CD4-positive, alpha-beta T cell (primary cell): ENCODE data around the gene HABP4. TPM values are rescaled to one million over a fixed set of nuclear protein-coding genes. Genes with fewer than 3 reads are reported as not detected.
A peak's percentile ranks its signal among the peaks of the same experiment; 100 is the strongest.

Experiments used
- ATAC-seq: fragments of 200-7000 bp; cut with Tn5 transposase; one replicate; pipeline ENCODE4 v1.10.0; 2022; ENCODE audit warnings: mild to moderate bottlenecking; ENCODE audit not compliant: poor library complexity
- CTCF ChIA-PET: fragments of 350-600 bp; sonication (Branson Sonifier 250); formaldehyde crosslinking; loops from one replicate; lab custom pipeline; 2021; ENCODE audit warnings: antibody characterized with exemption, inconsistent platforms; lab: Charles Lee
- POLR2A ChIA-PET: fragments of 350-600 bp; sonication (Branson Sonifier 250); formaldehyde crosslinking; loops from one replicate; lab custom pipeline; 2021; ENCODE audit warnings: antibody characterized with exemption, inconsistent platforms; lab: Charles Lee
- DNase-seq, 14 experiments: peaks; one replicate each; pipeline ENCODE4 v3.0.0-alpha.2; 2013 to 2020; ENCODE audit warnings: mixed read lengths in 2 of 14
- H3K27ac ChIP-seq, 2 donors: one replicate each; pipeline versions ENCODE4 v1.5.1 to v1.7.0; 2013; ENCODE audit warnings: low read length in 2 of 2, low read depth in 1 of 2, mild to moderate bottlenecking in 1 of 2
- H3K27me3 ChIP-seq, 2 experiments: 1 replicate in 1 of 2; 2 replicates in 1 of 2; pipeline versions ENCODE4 v1.6.1 to v1.7.0; 2013; ENCODE audit warnings: low read length in 2 of 2, control low read depth in 1 of 2, mild to moderate bottlenecking in 1 of 2, moderate library complexity in 1 of 2; ENCODE audit not compliant: insufficient read depth in 2 of 2, control insufficient read depth in 1 of 2
- H3K36me3 ChIP-seq: one replicate; pipeline ENCODE4 v1.6.1; 2013; ENCODE audit warnings: low read length, control low read depth; ENCODE audit not compliant: insufficient read depth
- H3K4me1 ChIP-seq: one replicate; pipeline ENCODE4 v1.6.1; 2013; ENCODE audit warnings: low read length, control low read depth; ENCODE audit not compliant: insufficient read depth
- H3K4me3 ChIP-seq: one replicate; pipeline ENCODE4 v1.5.1; 2013; ENCODE audit warnings: mild to moderate bottlenecking, low read length, moderate library complexity
- H3K9me3 ChIP-seq, 2 experiments: 1 replicate in 1 of 2; 2 replicates in 1 of 2; pipeline versions ENCODE4 v1.6.1 to v1.7.0; 2013; ENCODE audit warnings: low read length in 2 of 2, mild to moderate bottlenecking in 2 of 2, control low read depth in 1 of 2, moderate library complexity in 1 of 2; ENCODE audit not compliant: control insufficient read depth in 1 of 2, insufficient read depth in 1 of 2
- H3K27ac Mint-ChIP-seq: one replicate; pipeline ENCODE4 v1.8.0; 2020; ENCODE audit warnings: mixed read lengths
- H3K27me3 Mint-ChIP-seq: one replicate; pipeline ENCODE4 v1.8.0; 2021; ENCODE audit warnings: mixed read lengths
- H3K36me3 Mint-ChIP-seq: one replicate; pipeline ENCODE4 v1.8.0; 2021; ENCODE audit warnings: low read depth, mixed read lengths
- H3K4me1 Mint-ChIP-seq: one replicate; pipeline ENCODE4 v1.8.0; 2021; ENCODE audit warnings: low read depth, mixed read lengths
- H3K4me3 Mint-ChIP-seq: one replicate; pipeline ENCODE4 v1.8.0; 2020; ENCODE audit warnings: mild to moderate bottlenecking, mixed read lengths
- H3K9me3 Mint-ChIP-seq: one replicate; pipeline ENCODE4 v1.8.0; 2020; ENCODE audit warnings: mixed read lengths
- intact Hi-C, 2 experiments: fragments of 100-400 bp; cut with DNase I in 1 of 2; cut with micrococcal nuclease in 1 of 2; formaldehyde crosslinking; loops; one replicate each; pipeline versions ENCODE4 v1.15.1 to v1.9.0; 2023 to 2025; cut with DNase I, micrococcal nuclease
- total RNA-seq, 174 experiments: library from RNA in 2 of 174; stranded (reverse) in 2 of 174; gene quantifications; one replicate each; pipeline ENCODE4 v1.2.3 and lab custom pipeline; 2021 to 2026
- TF ChIP-seq, protein P1 (sequence below): fragments of 200-600 bp; IDR thresholded peaks from one replicate; pipeline ENCODE4 v1.8.0; 2022; ENCODE audit warnings: antibody characterized with exemption, mild to moderate bottlenecking

The HABP4 gene
- total RNA-seq, 2 experiments from 2014 or later = 29.7 to 31.7 TPM

DNA sequence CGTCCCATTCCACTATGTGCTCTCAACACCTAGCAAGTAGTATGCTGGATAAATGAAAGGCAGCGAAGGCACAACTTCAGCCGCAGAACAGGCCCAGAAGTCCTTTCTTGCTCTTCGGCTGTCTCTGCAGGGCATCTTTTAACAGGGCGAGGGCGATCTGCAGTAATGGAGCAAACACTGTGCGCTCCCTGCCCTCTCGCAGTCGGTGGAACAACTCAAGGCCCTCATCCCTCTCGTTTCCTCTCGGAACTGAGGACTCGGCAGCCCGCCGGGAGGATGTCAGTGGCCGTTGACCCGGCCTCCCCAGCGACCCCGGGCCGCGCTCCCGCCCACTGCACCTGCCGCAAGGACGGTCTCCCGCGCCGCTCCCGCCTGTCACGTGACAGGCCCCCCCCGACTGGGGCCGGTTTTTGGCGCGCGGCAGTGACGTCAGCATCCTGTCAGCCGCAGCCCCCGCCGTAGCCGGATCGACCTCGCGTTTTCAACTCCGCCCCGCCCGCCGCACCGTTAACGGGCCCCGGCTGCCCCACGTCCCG lies 32.9 kb upstream of the HABP4 start:
- no peaks in the 10 kb centered on the region for H3K27me3 Mint-ChIP-seq
- DNase-seq (peak; percentile 85 to 96 (median 89)), ATAC-seq (peak; percentile 33)
- peaks cover 44% of the 10 kb centered on the region for H3K4me1 Mint-ChIP-seq
- Histone ChIP-seq H3K4me3 (peak overlapping the region; percentile 97), H3K27me3 (no peaks in the 10 kb centered on the region), H3K4me1 (peaks cover 45% of the 10 kb centered on the region), H3K9me3 (no peaks in the 10 kb centered on the region), H3K27ac (peak overlapping the region; percentile 93 to 94), H3K36me3 (no peaks in the 10 kb centered on the region)
- TF ChIP-seq, protein P1, sequence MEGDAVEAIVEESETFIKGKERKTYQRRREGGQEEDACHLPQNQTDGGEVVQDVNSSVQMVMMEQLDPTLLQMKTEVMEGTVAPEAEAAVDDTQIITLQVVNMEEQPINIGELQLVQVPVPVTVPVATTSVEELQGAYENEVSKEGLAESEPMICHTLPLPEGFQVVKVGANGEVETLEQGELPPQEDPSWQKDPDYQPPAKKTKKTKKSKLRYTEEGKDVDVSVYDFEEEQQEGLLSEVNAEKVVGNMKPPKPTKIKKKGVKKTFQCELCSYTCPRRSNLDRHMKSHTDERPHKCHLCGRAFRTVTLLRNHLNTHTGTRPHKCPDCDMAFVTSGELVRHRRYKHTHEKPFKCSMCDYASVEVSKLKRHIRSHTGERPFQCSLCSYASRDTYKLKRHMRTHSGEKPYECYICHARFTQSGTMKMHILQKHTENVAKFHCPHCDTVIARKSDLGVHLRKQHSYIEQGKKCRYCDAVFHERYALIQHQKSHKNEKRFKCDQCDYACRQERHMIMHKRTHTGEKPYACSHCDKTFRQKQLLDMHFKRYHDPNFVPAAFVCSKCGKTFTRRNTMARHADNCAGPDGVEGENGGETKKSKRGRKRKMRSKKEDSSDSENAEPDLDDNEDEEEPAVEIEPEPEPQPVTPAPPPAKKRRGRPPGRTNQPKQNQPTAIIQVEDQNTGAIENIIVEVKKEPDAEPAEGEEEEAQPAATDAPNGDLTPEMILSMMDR = no peak
- H3K9me3 Mint-ChIP-seq = no peaks in the 10 kb centered on the region
- POLR2A ChIA-PET = interaction anchor here (0.8 to 3.8 kb wide), 6 partner anchors 18 to 150 kb away, joined by 3 to 66 read pairs (median 13); partner anchors contain the start of genes HABP4 and SLC35D2
- intact Hi-C loops = loop anchor here (1.0 to 10.0 kb wide), 5 partner anchors 32 to 1692 kb away; partner anchors contain the start of genes SLC35D2 (in 2 of the 2), AOPEP (in 1 of the 2) and PRXL2C (in 1 of the 2)
- H3K4me3 Mint-ChIP-seq = peak overlapping the region; percentile 92
- peak overlapping the region; percentile 93 for H3K27ac Mint-ChIP-seq
- CTCF ChIA-PET = interaction anchor here (0.9 to 1.2 kb wide), 3 partner anchors 11 to 33 kb away, joined by 3 to 5 read pairs (median 4); partner anchors contain the start of gene HABP4
- H3K36me3 Mint-ChIP-seq = no peaks in the 10 kb centered on the region

DNA sequence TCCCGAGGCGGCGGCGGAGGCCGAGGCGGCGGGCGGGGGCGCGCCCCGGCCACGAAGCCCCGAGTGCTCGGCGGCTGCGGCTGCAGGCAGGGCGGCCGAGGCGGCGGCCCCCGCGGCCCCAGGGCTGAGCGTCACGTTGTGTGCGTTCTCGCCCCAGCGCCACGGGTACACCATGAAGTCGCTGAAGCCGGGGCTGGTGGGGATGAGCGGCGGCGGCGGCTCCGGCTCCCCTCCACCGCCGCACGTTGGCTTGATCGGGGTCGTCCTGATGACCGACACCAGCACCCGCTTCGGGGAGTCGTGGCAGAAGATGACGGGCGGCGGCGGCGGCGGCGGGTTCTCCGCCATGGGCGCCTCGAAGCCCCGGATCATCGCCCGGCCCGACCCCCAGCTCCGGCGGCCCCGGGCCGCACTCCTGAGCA lies 32.3 kb upstream of the HABP4 start:
- H3K4me3 ChIP-seq = peak overlapping the region; percentile 97
- peak; percentile 6 for ATAC-seq

More for the DNA sequence above, 32.3 kb upstream of the HABP4 start:
- H3K9me3 ChIP-seq = no peaks in the 10 kb centered on the region
- no peaks in the 10 kb centered on the region for H3K27me3 Mint-ChIP-seq
- intact Hi-C loops = loop anchor here (1.0 to 10.0 kb wide), 7 partner anchors 32 to 1693 kb away; partner anchors contain the start of genes SLC35D2 (in 2 of the 2), AOPEP (in 1 of the 2), HABP4 (in 1 of the 2) and PRXL2C (in 1 of the 2)
- peak overlapping the region; percentile 93 for H3K4me3 Mint-ChIP-seq
- H3K27ac ChIP-seq = peak overlapping the region; percentile 82 to 86
- DNase-seq = peak in 5 of 14 experiments; percentile 7 to 48 (median 22)
- H3K27me3 ChIP-seq = no peaks in the 10 kb centered on the region
- CTCF ChIA-PET = no interaction called here
- no peaks in the 10 kb centered on the region for H3K9me3 Mint-ChIP-seq
- peaks cover 45% of the 10 kb centered on the region for H3K4me1 ChIP-seq
- POLR2A ChIA-PET = interaction anchor here (2.6 to 3.8 kb wide), 3 partner anchors 18 to 35 kb away, joined by 7 to 66 read pairs (median 20); partner anchors contain the start of genes HABP4 and SLC35D2
- peak overlapping the region; percentile 93 for H3K27ac Mint-ChIP-seq
- H3K4me1 Mint-ChIP-seq = peaks cover 41% of the 10 kb centered on the region
- H3K36me3 Mint-ChIP-seq = no peaks in the 10 kb centered on the region
- no peaks in the 10 kb centered on the region for H3K36me3 ChIP-seq
- TF ChIP-seq, protein P1 = no peak
